ENCODE data around the gene CPNE7. TPM values are rescaled to one million over a fixed set of nuclear protein-coding genes. Genes with fewer than 3 reads are reported as not detected.

CPNE7 gene
- total RNA-seq, 2 experiments from 2014 or later = 5.1 to 5.7 TPM

GRCh38 chr16:89599902-89600301 is 24.3 kb downstream of the CPNE7 start:
- DNase-seq = no peak
- H3K4me1 Mint-ChIP-seq = peaks cover 19% of the 10 kb centered on the region
- ChIA-PET POLR2A (no interaction called here), CTCF (interaction anchor here (0.8 to 1.0 kb wide), 3 partner anchors 9 to 16 kb away, joined by 3 to 4 read pairs (median 3); no protein-coding TSS in a partner anchor)
- no peak overlapping the region for H3K27ac Mint-ChIP-seq
- H3K27me3 Mint-ChIP-seq = peaks cover 2% of the 10 kb centered on the region
- no peaks in the 10 kb centered on the region for H3K9me3 Mint-ChIP-seq
- no peak overlapping the region for H3K4me3 Mint-ChIP-seq
- H3K36me3 Mint-ChIP-seq (ENCODE audit: low read depth) = no peaks in the 10 kb centered on the region

GRCh38 chr16:89600427-89600826 is 24.9 kb downstream of the CPNE7 start:
- Mint-ChIP-seq H3K36me3 (ENCODE audit: low read depth) (no peaks in the 10 kb centered on the region), H3K4me1 (peaks cover 19% of the 10 kb centered on the region), H3K27ac (peak overlapping the region; percentile 4), H3K4me3 (no peak overlapping the region), H3K27me3 (peaks cover 2% of the 10 kb centered on the region), H3K9me3 (no peaks in the 10 kb centered on the region)
- ChIA-PET CTCF (interaction anchor here (0.6 to 0.8 kb wide), 3 partner anchors 10 to 385 kb away, joined by 3 to 4 read pairs (median 3); no protein-coding TSS in a partner anchor), POLR2A (no interaction called here)
- no peak for DNase-seq

- Mint-ChIP-seq H3K36me3 (ENCODE audit: low read depth) (no peaks in the 10 kb centered on the region), H3K4me3 (no peak overlapping the region), H3K9me3 (no peaks in the 10 kb centered on the region), H3K27ac (no peak overlapping the region), H3K27me3 (peaks cover 2% of the 10 kb centered on the region), H3K4me1 (peaks cover 15% of the 10 kb centered on the region)
- CTCF ChIA-PET = interaction anchor here (0.6 to 0.8 kb wide), 2 partner anchors 62 to 384 kb away, joined by 3 to 4 read pairs; no protein-coding TSS in a partner anchor
- POLR2A ChIA-PET = no interaction called here
- DNase-seq = no peak
These were observed 25.4 kb downstream of the CPNE7 start for GRCh38 chr16:89600956-89601355.

DNA sequence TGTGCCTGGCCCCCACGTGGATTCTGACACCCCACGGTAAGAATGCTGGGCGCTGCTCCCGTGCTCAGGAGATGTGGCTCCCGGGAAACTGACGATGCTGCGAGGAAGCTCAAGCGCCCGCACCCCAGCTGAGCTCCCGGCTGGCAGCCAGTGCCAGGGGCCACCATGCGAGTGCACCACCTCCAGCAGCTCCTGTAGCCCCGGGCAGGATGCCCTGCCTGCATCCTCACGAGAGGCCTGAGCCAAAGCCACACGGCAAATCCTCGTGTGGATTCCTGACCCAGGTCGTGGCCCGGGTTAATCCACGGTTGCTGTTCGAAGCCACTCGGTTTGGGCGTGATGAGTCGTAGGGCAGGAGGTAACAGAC is 26.3 kb downstream of the CPNE7 start:
- Mint-ChIP-seq H3K4me1 (peaks cover 15% of the 10 kb centered on the region), H3K9me3 (no peaks in the 10 kb centered on the region), H3K4me3 (no peak overlapping the region), H3K27me3 (peaks cover 2% of the 10 kb centered on the region), H3K36me3 (ENCODE audit: low read depth) (no peaks in the 10 kb centered on the region), H3K27ac (no peak overlapping the region)
- no peak for DNase-seq
- CTCF ChIA-PET = interaction anchor here (0.6 to 1.3 kb wide), 4 partner anchors 13 to 325 kb away, joined by 3 to 4 read pairs (median 3); no protein-coding TSS in a partner anchor
- POLR2A ChIA-PET = no interaction called here

- H3K4me1 Mint-ChIP-seq = peaks cover 15% of the 10 kb centered on the region
- ChIA-PET POLR2A (no interaction called here), CTCF (interaction anchor here (0.7 to 1.3 kb wide), 3 partner anchors 13 to 325 kb away, joined by 3 to 4 read pairs (median 3); no protein-coding TSS in a partner anchor)
- H3K4me3 Mint-ChIP-seq = no peak overlapping the region
- H3K36me3 Mint-ChIP-seq (ENCODE audit: low read depth) = no peaks in the 10 kb centered on the region
- peaks cover 2% of the 10 kb centered on the region for H3K27me3 Mint-ChIP-seq
- DNase-seq = peak; percentile 46
- H3K9me3 Mint-ChIP-seq = no peaks in the 10 kb centered on the region
- H3K27ac Mint-ChIP-seq = peak overlapping the region; percentile 73
These were observed 26.9 kb downstream of the CPNE7 start for GRCh38 chr16:89602273-89602951.

GRCh38 chr16:89602952-89603590 is 27.5 kb downstream of the CPNE7 start:
- Mint-ChIP-seq H3K27ac (no peak overlapping the region), H3K4me3 (no peak overlapping the region), H3K4me1 (peaks cover 15% of the 10 kb centered on the region), H3K9me3 (no peaks in the 10 kb centered on the region), H3K36me3 (ENCODE audit: low read depth) (no peaks in the 10 kb centered on the region), H3K27me3 (peaks cover 2% of the 10 kb centered on the region)
- DNase-seq = no peak
- POLR2A ChIA-PET = no interaction called here
- CTCF ChIA-PET = interaction anchor here (1.3 kb wide), 1 partner anchor 98 kb away, joined by 4 read pairs; no protein-coding TSS in a partner anchor

DNA sequence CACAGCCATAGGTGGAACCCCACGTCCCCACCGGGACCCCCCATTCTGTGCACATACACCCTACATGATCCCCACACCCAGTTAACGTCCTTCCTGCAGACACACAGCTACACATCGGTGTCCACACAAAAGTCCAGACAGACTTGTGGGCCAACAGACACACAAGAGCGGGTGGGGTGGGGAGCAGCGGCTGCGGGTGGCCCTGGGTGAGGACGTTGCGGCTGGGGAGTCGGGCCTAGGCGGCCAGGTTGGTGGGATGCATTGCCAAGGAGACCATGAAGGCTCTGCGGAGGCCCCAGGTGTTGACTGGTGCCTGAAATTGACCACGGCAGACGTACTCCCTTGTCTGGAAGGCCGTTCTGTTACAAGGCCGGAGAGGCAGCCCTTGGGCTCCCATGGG is 29.2 kb downstream of the CPNE7 start:
- Mint-ChIP-seq H3K9me3 (no peaks in the 10 kb centered on the region), H3K27ac (no peak overlapping the region), H3K27me3 (peaks cover 2% of the 10 kb centered on the region), H3K36me3 (ENCODE audit: low read depth) (no peaks in the 10 kb centered on the region), H3K4me1 (peaks cover 12% of the 10 kb centered on the region), H3K4me3 (no peak overlapping the region)
- POLR2A ChIA-PET = interaction anchor here (0.7 kb wide), 1 partner anchor 327 kb away, joined by 3 read pairs; no protein-coding TSS in a partner anchor
- DNase-seq = no peak
- CTCF ChIA-PET = interaction anchor here (0.6 to 1.0 kb wide), 2 partner anchors 11 to 45 kb away, joined by 3 to 5 read pairs; no protein-coding TSS in a partner anchor

- Mint-ChIP-seq H3K36me3 (ENCODE audit: low read depth) (no peaks in the 10 kb centered on the region), H3K9me3 (no peaks in the 10 kb centered on the region), H3K27ac (no peak overlapping the region), H3K4me1 (peaks cover 12% of the 10 kb centered on the region), H3K4me3 (no peak overlapping the region), H3K27me3 (peaks cover 2% of the 10 kb centered on the region)
- CTCF ChIA-PET = interaction anchor here (0.6 to 1.0 kb wide), 2 partner anchors 10 to 46 kb away, joined by 3 to 5 read pairs; no protein-coding TSS in a partner anchor
- DNase-seq = no peak
- POLR2A ChIA-PET = no interaction called here
These were observed 29.8 kb downstream of the CPNE7 start for GRCh38 chr16:89605186-89605970.

DNA sequence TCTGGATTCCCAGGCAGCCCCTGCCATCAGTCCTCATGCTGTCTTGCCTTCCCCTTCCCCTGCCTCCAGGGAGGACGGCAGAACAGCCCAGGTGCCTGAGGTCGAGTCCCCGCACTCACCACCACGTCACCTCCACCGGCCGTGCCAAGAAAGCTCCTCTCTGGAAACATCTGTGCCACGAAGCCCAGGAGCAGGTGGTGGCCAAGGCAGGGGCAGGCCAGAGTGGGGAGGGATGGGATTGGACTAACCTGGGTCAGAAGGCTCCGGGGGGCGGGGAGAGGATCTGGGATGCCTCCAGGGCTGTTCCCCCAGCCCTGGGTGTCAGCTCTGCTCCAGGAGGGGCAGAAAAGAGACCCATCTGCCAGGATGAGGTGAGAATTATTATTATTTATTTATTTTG is 30.4 kb downstream of the CPNE7 start:
- ChIA-PET CTCF (interaction anchor here (1.0 kb wide), 1 partner anchor 9 kb away, joined by 5 read pairs; no protein-coding TSS in a partner anchor), POLR2A (no interaction called here)
- H3K27me3 Mint-ChIP-seq = peaks cover 2% of the 10 kb centered on the region
- DNase-seq = no peak
- H3K36me3 Mint-ChIP-seq (ENCODE audit: low read depth) = no peaks in the 10 kb centered on the region
- H3K27ac Mint-ChIP-seq = no peak overlapping the region
- H3K4me3 Mint-ChIP-seq = no peak overlapping the region
- no peaks in the 10 kb centered on the region for H3K9me3 Mint-ChIP-seq
- peaks cover 12% of the 10 kb centered on the region for H3K4me1 Mint-ChIP-seq

GRCh38 chr16:89607453-89607852 is 31.9 kb downstream of the CPNE7 start:
- peaks cover 8% of the 10 kb centered on the region for H3K4me1 Mint-ChIP-seq
- no peak overlapping the region for H3K4me3 Mint-ChIP-seq
- no peaks in the 10 kb centered on the region for H3K9me3 Mint-ChIP-seq
- POLR2A ChIA-PET = no interaction called here
- CTCF ChIA-PET = no interaction called here
- H3K27ac Mint-ChIP-seq = no peak overlapping the region
- H3K36me3 Mint-ChIP-seq (ENCODE audit: low read depth) = no peaks in the 10 kb centered on the region
- peaks cover 2% of the 10 kb centered on the region for H3K27me3 Mint-ChIP-seq
- DNase-seq = no peak

DNA sequence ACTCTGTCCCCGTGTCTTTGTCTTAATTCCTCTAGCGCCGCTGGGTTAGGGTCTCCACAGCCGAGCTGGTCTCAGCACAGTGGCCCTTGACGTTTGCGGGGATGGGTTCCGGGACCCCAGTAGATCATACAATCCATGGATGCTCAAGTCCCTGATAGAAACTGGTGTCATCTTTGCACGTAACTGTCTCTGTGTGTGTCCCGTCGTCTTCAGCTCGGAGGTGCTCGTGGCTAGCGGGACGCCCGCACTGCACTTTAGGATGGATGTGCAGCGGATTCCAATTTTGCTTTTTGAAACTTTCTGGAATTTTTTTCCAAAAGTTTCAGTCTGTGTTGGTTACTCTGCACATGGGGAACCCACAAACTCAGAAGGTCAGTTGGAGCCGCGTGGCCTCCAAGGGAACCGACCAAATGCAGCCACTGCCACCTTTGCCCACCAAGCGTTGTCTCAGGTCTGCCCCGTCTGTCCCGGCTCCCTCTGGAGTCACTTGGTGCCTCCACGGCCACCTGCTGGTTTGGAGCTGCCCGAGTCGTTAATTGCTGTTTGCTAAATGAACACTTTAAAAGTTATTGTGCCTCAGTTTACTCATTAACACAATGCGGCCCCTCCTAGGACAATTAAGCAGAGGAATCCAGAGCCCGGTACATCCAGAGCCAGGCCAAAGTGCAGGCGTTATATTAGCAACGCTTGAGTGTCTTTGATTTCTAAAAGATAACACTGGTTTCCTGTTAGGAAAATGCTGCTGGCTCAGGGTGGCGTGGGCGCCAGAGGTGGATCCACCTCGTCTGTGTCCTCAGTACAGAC is 32.6 kb downstream of the CPNE7 start:
- CTCF ChIA-PET = interaction anchor here (1.0 kb wide), 1 partner anchor 9 kb away, joined by 3 read pairs; no protein-coding TSS in a partner anchor
- Mint-ChIP-seq H3K4me3 (no peak overlapping the region), H3K27ac (no peak overlapping the region), H3K9me3 (no peaks in the 10 kb centered on the region), H3K4me1 (peaks cover 3% of the 10 kb centered on the region), H3K27me3 (peaks cover under 1% of the 10 kb centered on the region), H3K36me3 (ENCODE audit: low read depth) (no peaks in the 10 kb centered on the region)
- POLR2A ChIA-PET = no interaction called here
- DNase-seq = no peak

DNA sequence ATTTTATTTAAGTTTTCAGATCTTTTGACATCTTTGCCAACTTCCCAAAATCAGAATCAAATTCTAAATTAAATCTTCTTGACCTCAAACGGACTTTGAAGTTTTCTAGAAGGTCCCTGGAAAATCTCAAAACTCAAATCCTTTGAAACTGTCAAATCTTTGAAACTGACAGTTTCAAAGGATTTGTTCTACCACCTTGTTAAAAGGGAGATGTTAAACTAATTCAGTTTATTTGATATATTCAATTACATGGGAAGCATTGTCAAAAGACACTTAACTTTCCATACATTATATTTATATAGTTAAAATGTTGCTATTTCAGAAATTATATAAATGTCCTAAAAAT is 34.5 kb downstream of the CPNE7 start:
- DNase-seq = no peak
- Mint-ChIP-seq H3K27me3 (no peaks in the 10 kb centered on the region), H3K27ac (no peak overlapping the region), H3K4me1 (peaks cover 2% of the 10 kb centered on the region), H3K4me3 (no peak overlapping the region), H3K36me3 (ENCODE audit: low read depth) (no peaks in the 10 kb centered on the region), H3K9me3 (no peaks in the 10 kb centered on the region)
- CTCF ChIA-PET = no interaction called here
- POLR2A ChIA-PET = no interaction called here

Measured in activated CD4-positive, alpha-beta T cell treated with anti-CD3 and anti-CD28 coated beads, Interleukin-2, amount 10 ng/mL, durations not matched to agents 7 days and 5 days (primary cell).